Hepatocyte (in vitro differentiated cells): ENCODE data around the gene NSMCE1. TPM values are rescaled to one million over a fixed set of nuclear protein-coding genes. Genes with fewer than 3 reads are reported as not detected.
"Not testable (repeated sequence)": the region's sequence is repeated elsewhere in the genome, so short reads cannot be mapped to it uniquely, and the experiment has no call there.

ENCODE experiments used
- DNase-seq: peaks from one replicate; pipeline ENCODE4 v3.0.0-alpha.2; 2016; ENCODE audit warnings: low spot score
- H2AFZ ChIP-seq: fragments of 200-600 bp; sonication (generic); 2 replicates; pipeline ENCODE4 v1.6.0; 2016; ENCODE audit warnings: antibody characterized with exemption, mild to moderate bottlenecking
- H3K27ac ChIP-seq: fragments of 200-600 bp; sonication (generic); 2 replicates; pipeline ENCODE4 v1.5.1; 2016; ENCODE audit warnings: mild to moderate bottlenecking
- H3K27me3 ChIP-seq: fragments of 200-600 bp; sonication (generic); 2 replicates; pipeline ENCODE4 v1.6.1; 2016
- H3K36me3 ChIP-seq: fragments of 200-600 bp; sonication (generic); replicated peaks from 2 replicates; pipeline ENCODE4 v1.5.1; 2016; ENCODE audit warnings: low read depth; ENCODE audit not compliant: insufficient read depth
- H3K4me1 ChIP-seq: fragments of 200-600 bp; sonication (generic); 2 replicates; pipeline ENCODE4 v1.5.1; 2016; ENCODE audit warnings: mild to moderate bottlenecking, moderate library complexity; ENCODE audit not compliant: insufficient read depth
- H3K4me2 ChIP-seq: fragments of 200-600 bp; sonication (generic); 2 replicates; pipeline ENCODE4 v1.6.0; 2016
- H3K4me3 ChIP-seq: fragments of 200-600 bp; sonication (generic); 2 replicates; pipeline ENCODE4 v1.5.1; 2016; ENCODE audit warnings: mild to moderate bottlenecking
- H3K79me2 ChIP-seq: fragments of 200-600 bp; sonication (generic); 2 replicates; pipeline ENCODE4 v1.6.0; 2017; ENCODE audit warnings: mild to moderate bottlenecking
- H3K9me2 ChIP-seq: fragments of 200-600 bp; sonication (generic); replicated peaks from 2 replicates; pipeline ENCODE4 v1.6.0; 2017; ENCODE audit warnings: mild to moderate bottlenecking; ENCODE audit not compliant: insufficient read depth
- H3K9me3 ChIP-seq: fragments of 200-600 bp; sonication (generic); 2 replicates; pipeline ENCODE4 v1.5.1; 2016; ENCODE audit warnings: low read depth, mild to moderate bottlenecking
- H4K20me1 ChIP-seq: fragments of 200-600 bp; sonication (generic); 2 replicates; pipeline ENCODE4 v1.6.0; 2016; ENCODE audit warnings: mild to moderate bottlenecking; ENCODE audit not compliant: insufficient read depth, poor library complexity, severe bottlenecking
- CTCF ChIP-seq: fragments of 200-600 bp; sonication (generic); IDR thresholded peaks from 2 replicates; pipeline ENCODE4 v1.5.1; 2016; ENCODE audit warnings: antibody characterized with exemption, mild to moderate bottlenecking; ENCODE audit not compliant: poor library complexity
- EZH2 ChIP-seq: fragments of 200-600 bp; sonication (generic); IDR thresholded peaks from 2 replicates; pipeline ENCODE4 v1.6.1; 2016; ENCODE audit warnings: antibody characterized with exemption, mild to moderate bottlenecking, borderline replicate concordance
- EZH2phosphoT487 ChIP-seq: fragments of 200-600 bp; sonication (generic); IDR thresholded peaks from one replicate; pipeline ENCODE4 v1.6.1; 2018; ENCODE audit warnings: antibody characterized with exemption, mild to moderate bottlenecking, low read depth, moderate library complexity; ENCODE audit not compliant: unreplicated experiment, severe bottlenecking
- WGBS: methylation state at CpG from one replicate; pipeline ENCODE4 v1.1.6; 2016; ENCODE audit warnings: low lambda C conversion rate; ENCODE audit errors: missing lambda C conversion rate; 5-methylcytosine and 5-hydroxymethylcytosine counted together
- polyA plus RNA-seq: library from polyadenylated mRNA; unstranded; fragments of >200 nt; fragmentation: Nextera tagmentation; extraction: Ambion mirVana; gene quantifications from 2 replicates; pipeline ENCODE4 v1.2.1, GENCODE V29; 2016
- total RNA-seq: library from RNA; depleted of rRNA; stranded (reverse); fragments of >200 nt; gene quantifications from 2 replicates; pipeline ENCODE4 v1.2.3, GENCODE V29; 2014

Gene NSMCE1
- total and polyA plus RNA-seq, 2 experiments from 2014 or later, result 35.0 to 58.2 TPM

- Histone ChIP-seq H3K4me3 (no peak overlapping the region), H2AFZ (no peak overlapping the region), H3K27me3 (no peaks in the 10 kb centered on the region), H3K9me3 (no peaks in the 10 kb centered on the region), H3K9me2 (no peaks in the 10 kb centered on the region), H4K20me1 (no peaks in the 10 kb centered on the region), H3K4me1 (no peaks in the 10 kb centered on the region), H3K36me3 (no peaks in the 10 kb centered on the region), H3K4me2 (no peak overlapping the region), H3K27ac (no peak overlapping the region), H3K79me2 (no peaks in the 10 kb centered on the region)
- 84% methylated on average over 6 of the region's 6 CpGs for WGBS
- DNase-seq, result no peak
- TF ChIP-seq EZH2phosphoT487 (no peak), EZH2 (no peak), CTCF (no peak)
Observed at GRCh38 chr16:27289669-27290068, 21.1 kb upstream of the NSMCE1 start.

GRCh38 chr16:27288313-27288712 is 19.7 kb upstream of the NSMCE1 start:
- H3K9me2 ChIP-seq, H3K27ac ChIP-seq, H3K9me3 ChIP-seq, DNase-seq, H3K4me2 ChIP-seq, H3K36me3 ChIP-seq, H2AFZ ChIP-seq, H3K27me3 ChIP-seq, H3K79me2 ChIP-seq, H3K4me3 ChIP-seq, H4K20me1 ChIP-seq, H3K4me1 ChIP-seq: not testable (repeated sequence)
- 86% methylated on average over 6 of the region's 6 CpGs for WGBS

- 88% methylated on average over 11 of the region's 11 CpGs for WGBS
- Histone ChIP-seq H3K79me2 (no peaks in the 10 kb centered on the region), H3K36me3 (no peaks in the 10 kb centered on the region), H4K20me1 (no peaks in the 10 kb centered on the region), H3K4me1 (no peaks in the 10 kb centered on the region), H3K9me3 (no peaks in the 10 kb centered on the region), H3K27ac (no peak overlapping the region), H3K4me3 (no peak overlapping the region), H2AFZ (no peak overlapping the region), H3K4me2 (no peak overlapping the region), H3K9me2 (no peaks in the 10 kb centered on the region), H3K27me3 (no peaks in the 10 kb centered on the region)
- no peak for DNase-seq
- TF ChIP-seq EZH2, result no peak
- no peak for TF ChIP-seq EZH2phosphoT487
- no peak for TF ChIP-seq CTCF
Observed at GRCh38 chr16:27287887-27288286, 19.3 kb upstream of the NSMCE1 start.

GRCh38 chr16:27287051-27287811 is 18.7 kb upstream of the NSMCE1 start:
- Histone ChIP-seq H3K79me2 (no peaks in the 10 kb centered on the region), H3K9me3 (no peaks in the 10 kb centered on the region), H3K4me1 (no peaks in the 10 kb centered on the region), H3K9me2 (no peaks in the 10 kb centered on the region), H3K4me3 (no peak overlapping the region), H3K4me2 (no peak overlapping the region), H3K36me3 (no peaks in the 10 kb centered on the region), H3K27ac (no peak overlapping the region), H3K27me3 (no peaks in the 10 kb centered on the region), H2AFZ (no peak overlapping the region), H4K20me1 (no peaks in the 10 kb centered on the region)
- TF ChIP-seq CTCF (no peak), EZH2 (no peak), EZH2phosphoT487 (no peak)
- 95% methylated on average over 8 of the region's 8 CpGs for WGBS
- DNase-seq, result no peak
